ENCODE results near the gene ADAMTS20. TPM values are rescaled to one million over a fixed set of nuclear protein-coding genes. Genes with fewer than 3 reads are reported as not detected.
A peak's percentile ranks its signal among the peaks of the same experiment; 100 is the strongest.

The ADAMTS20 gene, protein sequence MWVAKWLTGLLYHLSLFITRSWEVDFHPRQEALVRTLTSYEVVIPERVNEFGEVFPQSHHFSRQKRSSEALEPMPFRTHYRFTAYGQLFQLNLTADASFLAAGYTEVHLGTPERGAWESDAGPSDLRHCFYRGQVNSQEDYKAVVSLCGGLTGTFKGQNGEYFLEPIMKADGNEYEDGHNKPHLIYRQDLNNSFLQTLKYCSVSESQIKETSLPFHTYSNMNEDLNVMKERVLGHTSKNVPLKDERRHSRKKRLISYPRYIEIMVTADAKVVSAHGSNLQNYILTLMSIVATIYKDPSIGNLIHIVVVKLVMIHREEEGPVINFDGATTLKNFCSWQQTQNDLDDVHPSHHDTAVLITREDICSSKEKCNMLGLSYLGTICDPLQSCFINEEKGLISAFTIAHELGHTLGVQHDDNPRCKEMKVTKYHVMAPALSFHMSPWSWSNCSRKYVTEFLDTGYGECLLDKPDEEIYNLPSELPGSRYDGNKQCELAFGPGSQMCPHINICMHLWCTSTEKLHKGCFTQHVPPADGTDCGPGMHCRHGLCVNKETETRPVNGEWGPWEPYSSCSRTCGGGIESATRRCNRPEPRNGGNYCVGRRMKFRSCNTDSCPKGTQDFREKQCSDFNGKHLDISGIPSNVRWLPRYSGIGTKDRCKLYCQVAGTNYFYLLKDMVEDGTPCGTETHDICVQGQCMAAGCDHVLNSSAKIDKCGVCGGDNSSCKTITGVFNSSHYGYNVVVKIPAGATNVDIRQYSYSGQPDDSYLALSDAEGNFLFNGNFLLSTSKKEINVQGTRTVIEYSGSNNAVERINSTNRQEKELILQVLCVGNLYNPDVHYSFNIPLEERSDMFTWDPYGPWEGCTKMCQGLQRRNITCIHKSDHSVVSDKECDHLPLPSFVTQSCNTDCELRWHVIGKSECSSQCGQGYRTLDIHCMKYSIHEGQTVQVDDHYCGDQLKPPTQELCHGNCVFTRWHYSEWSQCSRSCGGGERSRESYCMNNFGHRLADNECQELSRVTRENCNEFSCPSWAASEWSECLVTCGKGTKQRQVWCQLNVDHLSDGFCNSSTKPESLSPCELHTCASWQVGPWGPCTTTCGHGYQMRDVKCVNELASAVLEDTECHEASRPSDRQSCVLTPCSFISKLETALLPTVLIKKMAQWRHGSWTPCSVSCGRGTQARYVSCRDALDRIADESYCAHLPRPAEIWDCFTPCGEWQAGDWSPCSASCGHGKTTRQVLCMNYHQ (N-terminal part only)
- polyA plus RNA-seq (2013, experiment 1 of 2): 0.81 TPM
- 0.83 TPM for polyA plus RNA-seq (2013, experiment 2 of 2)

DNA sequence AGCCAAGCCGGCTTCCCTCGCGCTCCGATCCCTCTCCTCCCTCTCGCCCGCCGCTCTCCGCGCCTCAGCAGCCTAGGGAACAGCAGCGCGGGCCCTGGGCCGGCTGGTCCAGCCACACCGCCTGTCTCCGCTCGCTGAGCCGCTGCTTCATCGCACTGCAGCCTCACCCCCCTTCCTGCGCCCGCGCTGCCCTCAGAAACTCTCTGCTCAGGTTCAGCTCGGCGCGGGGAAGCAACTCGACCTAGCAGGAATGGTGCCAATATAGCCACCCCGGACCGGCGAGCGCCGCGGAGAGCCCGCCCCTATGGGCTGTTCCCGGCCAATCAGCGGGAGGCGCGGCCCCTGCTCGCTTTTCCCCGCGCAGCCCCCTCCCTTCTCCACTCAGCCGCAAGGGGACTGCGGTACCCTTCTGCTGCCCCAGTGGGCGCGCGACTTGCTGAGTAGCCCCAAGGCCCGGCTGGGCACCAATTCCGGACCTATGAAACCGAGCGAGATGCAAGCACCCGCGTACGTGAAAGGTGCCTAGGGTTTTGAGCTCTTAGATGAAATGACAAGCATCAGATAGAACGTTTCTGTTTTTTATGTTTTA lies at the start of gene ADAMTS20:
Gene ADAMTS20 (minus strand): TSS at position 233 of the 589 bp plus-strand sequence. CDS start 282 bp downstream, outside the sequence.
- Histone ChIP-seq H3K4me3 (ENCODE audit: low read length in 2 of 2) (peak within 1 kb of the TSS; percentile 60 to 94), H3K27me3 (ENCODE audit: control insufficient read depth in 3 of 3, insufficient read depth in 3 of 3, low read depth in 1 of 3, low read length in 3 of 3) (peaks cover 0 to 18% (median 13%) of the 10 kb centered on the region in 3 experiments), H3K9ac (ENCODE audit: low read depth, low read length, poor library complexity) (peak within 1 kb of the TSS; percentile 91), H3K23ac (ENCODE audit: low read depth, low read length, poor library complexity) (peak within 1 kb of the TSS; percentile 73), H3K27ac (replicated peaks; ENCODE audit: low read length) (no peak within 1 kb of the TSS), H4K91ac (ENCODE audit: low read depth, low read length, poor library complexity) (no peak within 1 kb of the TSS), H2BK15ac (ENCODE audit: low read length) (peak within 1 kb of the TSS; percentile 89), H2BK5ac (ENCODE audit: low read length) (no peak within 1 kb of the TSS), H3K14ac (ENCODE audit: low read length) (peak within 1 kb of the TSS; percentile 71), H2BK120ac (ENCODE audit: low read depth, low read length) (peak within 1 kb of the TSS; percentile 97), H3K9me3 (replicated peaks in 1 of 2; ENCODE audit: control insufficient read depth in 2 of 2, insufficient read depth in 1 of 2, low read depth in 1 of 2, low read length in 2 of 2) (no peaks in the 10 kb centered on the region), H2AK5ac (ENCODE audit: low read depth, low read length) (no peak within 1 kb of the TSS), H3K4me1 (ENCODE audit: control insufficient read depth in 2 of 2, insufficient read depth in 1 of 2, low read depth in 1 of 2, low read length in 2 of 2) (peaks cover 0 to 6% of the 10 kb centered on the region in 2 donors), H3K4me2 (ENCODE audit: insufficient read depth, low read length, poor library complexity, severe bottlenecking) (peak within 1 kb of the TSS; percentile 96), H3K79me1 (ENCODE audit: low read depth, low read length) (no peaks in the 10 kb centered on the region), H4K8ac (ENCODE audit: low read depth, low read length) (no peak within 1 kb of the TSS), H2AFZ (ENCODE audit: low read length) (peak within 1 kb of the TSS; percentile 98), H3K4ac (ENCODE audit: low read length) (no peak within 1 kb of the TSS), H3K36me3 (replicated peaks in 1 of 2; ENCODE audit: control insufficient read depth in 2 of 2, insufficient read depth in 2 of 2, low read length in 2 of 2) (no peaks in the 10 kb centered on the region), H3K18ac (ENCODE audit: low read length) (peak within 1 kb of the TSS; percentile 97), H2BK12ac (ENCODE audit: low read length) (no peak within 1 kb of the TSS)
- peak; percentile 81 for DNase-seq (ENCODE audit: low spot score)
- WGBS, 2 donors (ENCODE audit: extremely low coverage in 2 of 2, insufficient read length in 2 of 2, insufficient replicate concordance in 1 of 2): no CpG with 5 or more reads among the region's 51 CpGs

DNA sequence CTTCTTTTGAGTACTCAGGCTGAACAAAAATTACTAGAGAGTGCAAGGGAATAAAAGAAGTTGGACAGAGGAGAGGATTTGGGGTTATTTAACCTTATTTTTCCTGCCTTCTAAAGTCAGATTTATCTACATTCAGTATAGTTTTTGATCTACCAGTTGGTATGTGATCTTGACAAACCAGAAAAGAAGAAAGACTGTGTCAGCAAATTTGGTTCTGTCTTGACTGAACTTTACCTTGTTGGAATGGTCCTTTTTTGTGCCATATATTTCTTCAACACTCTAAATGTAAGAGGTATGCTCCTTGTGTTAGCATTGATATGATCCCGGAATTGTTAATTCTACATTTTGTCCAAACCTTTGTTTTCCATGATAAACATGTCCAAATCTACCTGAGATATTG lies 47.7 kb upstream of the ADAMTS20 start:
- Histone ChIP-seq H2AK5ac (ENCODE audit: low read depth, low read length) (no peak overlapping the region), H3K36me3 (replicated peaks in 1 of 2; ENCODE audit: control insufficient read depth in 2 of 2, insufficient read depth in 2 of 2, low read length in 2 of 2) (no peaks in the 10 kb centered on the region), H3K27ac (replicated peaks; ENCODE audit: low read length) (no peak overlapping the region), H4K8ac (ENCODE audit: low read depth, low read length) (no peak overlapping the region), H3K9ac (ENCODE audit: low read depth, low read length, poor library complexity) (no peak overlapping the region), H3K18ac (ENCODE audit: low read length) (no peak overlapping the region), H3K79me1 (ENCODE audit: low read depth, low read length) (no peaks in the 10 kb centered on the region), H3K4ac (ENCODE audit: low read length) (no peak overlapping the region), H3K14ac (ENCODE audit: low read length) (no peak overlapping the region), H3K4me1 (ENCODE audit: control insufficient read depth in 2 of 2, insufficient read depth in 1 of 2, low read depth in 1 of 2, low read length in 2 of 2) (no peaks in the 10 kb centered on the region), H3K23ac (ENCODE audit: low read depth, low read length, poor library complexity) (no peak overlapping the region), H3K4me3 (ENCODE audit: low read length in 2 of 2) (no peak overlapping the region), H2BK120ac (ENCODE audit: low read depth, low read length) (no peak overlapping the region), H3K4me2 (ENCODE audit: insufficient read depth, low read length, poor library complexity, severe bottlenecking) (no peak overlapping the region), H2AFZ (ENCODE audit: low read length) (no peak overlapping the region), H2BK15ac (ENCODE audit: low read length) (no peak overlapping the region), H2BK12ac (ENCODE audit: low read length) (no peak overlapping the region), H3K9me3 (replicated peaks in 1 of 2; ENCODE audit: control insufficient read depth in 2 of 2, insufficient read depth in 1 of 2, low read depth in 1 of 2, low read length in 2 of 2) (no peaks in the 10 kb centered on the region), H2BK5ac (ENCODE audit: low read length) (no peak overlapping the region), H3K27me3 (ENCODE audit: control insufficient read depth in 3 of 3, insufficient read depth in 3 of 3, low read depth in 1 of 3, low read length in 3 of 3) (no peaks in the 10 kb centered on the region), H4K91ac (ENCODE audit: low read depth, low read length, poor library complexity) (no peak overlapping the region)
- DNase-seq (ENCODE audit: low spot score): no peak
- WGBS, 2 donors (ENCODE audit: extremely low coverage in 2 of 2, insufficient read length in 2 of 2, insufficient replicate concordance in 1 of 2): no CpG with 5 or more reads among the region's 1 CpG

DNA sequence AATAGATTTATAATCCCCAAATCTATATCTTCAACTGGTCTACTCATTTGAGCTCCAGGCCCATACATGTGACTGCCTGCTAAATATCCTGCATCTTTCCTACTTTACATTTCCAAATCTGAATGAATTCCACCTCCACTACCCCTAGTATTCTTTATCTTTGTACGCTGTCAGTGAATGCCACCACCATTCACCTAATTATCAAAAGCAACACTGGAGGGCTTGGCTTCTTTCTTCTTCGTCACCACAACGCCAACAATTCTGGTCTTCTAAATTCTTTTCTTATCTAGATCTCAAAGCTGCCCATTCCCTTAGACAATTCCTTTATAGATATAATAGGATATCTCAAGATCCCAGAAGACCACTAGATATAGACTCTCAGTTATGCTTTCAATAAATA lies 47.1 kb upstream of the ADAMTS20 start:
- DNase-seq (ENCODE audit: low spot score): no peak
- Histone ChIP-seq H3K4me3 (ENCODE audit: low read length in 2 of 2) (no peak overlapping the region), H3K14ac (ENCODE audit: low read length) (no peak overlapping the region), H2BK15ac (ENCODE audit: low read length) (no peak overlapping the region), H3K18ac (ENCODE audit: low read length) (no peak overlapping the region), H3K79me1 (ENCODE audit: low read depth, low read length) (no peaks in the 10 kb centered on the region), H3K4me2 (ENCODE audit: insufficient read depth, low read length, poor library complexity, severe bottlenecking) (no peak overlapping the region), H3K27ac (replicated peaks; ENCODE audit: low read length) (no peak overlapping the region), H3K36me3 (replicated peaks in 1 of 2; ENCODE audit: control insufficient read depth in 2 of 2, insufficient read depth in 2 of 2, low read length in 2 of 2) (no peaks in the 10 kb centered on the region), H3K9me3 (replicated peaks in 1 of 2; ENCODE audit: control insufficient read depth in 2 of 2, insufficient read depth in 1 of 2, low read depth in 1 of 2, low read length in 2 of 2) (no peaks in the 10 kb centered on the region), H2AK5ac (ENCODE audit: low read depth, low read length) (no peak overlapping the region), H3K4ac (ENCODE audit: low read length) (no peak overlapping the region), H3K4me1 (ENCODE audit: control insufficient read depth in 2 of 2, insufficient read depth in 1 of 2, low read depth in 1 of 2, low read length in 2 of 2) (no peaks in the 10 kb centered on the region), H2BK120ac (ENCODE audit: low read depth, low read length) (no peak overlapping the region), H4K91ac (ENCODE audit: low read depth, low read length, poor library complexity) (no peak overlapping the region), H2BK5ac (ENCODE audit: low read length) (no peak overlapping the region), H3K9ac (ENCODE audit: low read depth, low read length, poor library complexity) (no peak overlapping the region), H3K23ac (ENCODE audit: low read depth, low read length, poor library complexity) (no peak overlapping the region), H3K27me3 (ENCODE audit: control insufficient read depth in 3 of 3, insufficient read depth in 3 of 3, low read depth in 1 of 3, low read length in 3 of 3) (no peaks in the 10 kb centered on the region), H2BK12ac (ENCODE audit: low read length) (no peak overlapping the region), H2AFZ (ENCODE audit: low read length) (no peak overlapping the region), H4K8ac (ENCODE audit: low read depth, low read length) (no peak overlapping the region)
- no CpG with 5 or more reads among the region's 3 CpGs for WGBS, 2 donors (ENCODE audit: extremely low coverage in 2 of 2, insufficient read length in 2 of 2, insufficient replicate concordance in 1 of 2)

All from neuronal stem cell (in vitro differentiated cells).